NCI-H1105 (cell line): ENCODE results near the gene NUDT14.

ENCODE experiments used
- DNase-seq: peaks from one replicate; lab custom pipeline; 2025; lab: John Stamatoyannopoulos, UW

The NUDT14 gene

GRCh38 chr14:105180592-105181548, at the start of gene NUDT14:
NUDT14 (minus strand) TSS chr14:105181312; CDS start chr14:105181209, 103 bp downstream.
- DNase-seq, result peak; percentile 76

GRCh38 chr14:105229099-105229655, 48.1 kb upstream of the NUDT14 start:
- no peak for DNase-seq

DNA sequence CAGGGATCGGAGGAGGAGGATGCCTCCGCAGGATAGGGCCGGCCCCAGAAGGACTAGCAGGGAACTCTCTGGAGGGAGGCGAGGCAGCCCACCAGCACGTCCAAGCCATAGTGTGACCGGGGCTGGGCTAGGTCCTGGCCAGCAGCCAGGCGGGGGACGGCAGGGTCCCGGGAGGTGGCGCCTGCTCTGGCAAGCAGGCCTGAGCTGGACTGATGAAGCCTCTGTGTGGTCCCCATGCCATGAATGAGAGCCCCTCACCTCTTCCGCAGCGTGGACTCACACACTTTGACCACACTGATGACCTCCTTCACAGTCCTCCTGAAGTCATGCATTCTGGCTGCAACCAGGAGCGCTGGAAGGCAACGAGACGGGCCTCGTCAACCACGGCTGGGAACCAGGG, 47.5 kb upstream of the NUDT14 start:
- no peak for DNase-seq

- DNase-seq, result no peak
Measured at GRCh38 chr14:105227346-105227745, 46.2 kb upstream of the NUDT14 start.

- DNase-seq, result no peak
Measured at GRCh38 chr14:105226198-105226597, 45.1 kb upstream of the NUDT14 start.

- DNase-seq, result no peak
Measured at GRCh38 chr14:105224845-105225570, 43.9 kb upstream of the NUDT14 start.

DNA sequence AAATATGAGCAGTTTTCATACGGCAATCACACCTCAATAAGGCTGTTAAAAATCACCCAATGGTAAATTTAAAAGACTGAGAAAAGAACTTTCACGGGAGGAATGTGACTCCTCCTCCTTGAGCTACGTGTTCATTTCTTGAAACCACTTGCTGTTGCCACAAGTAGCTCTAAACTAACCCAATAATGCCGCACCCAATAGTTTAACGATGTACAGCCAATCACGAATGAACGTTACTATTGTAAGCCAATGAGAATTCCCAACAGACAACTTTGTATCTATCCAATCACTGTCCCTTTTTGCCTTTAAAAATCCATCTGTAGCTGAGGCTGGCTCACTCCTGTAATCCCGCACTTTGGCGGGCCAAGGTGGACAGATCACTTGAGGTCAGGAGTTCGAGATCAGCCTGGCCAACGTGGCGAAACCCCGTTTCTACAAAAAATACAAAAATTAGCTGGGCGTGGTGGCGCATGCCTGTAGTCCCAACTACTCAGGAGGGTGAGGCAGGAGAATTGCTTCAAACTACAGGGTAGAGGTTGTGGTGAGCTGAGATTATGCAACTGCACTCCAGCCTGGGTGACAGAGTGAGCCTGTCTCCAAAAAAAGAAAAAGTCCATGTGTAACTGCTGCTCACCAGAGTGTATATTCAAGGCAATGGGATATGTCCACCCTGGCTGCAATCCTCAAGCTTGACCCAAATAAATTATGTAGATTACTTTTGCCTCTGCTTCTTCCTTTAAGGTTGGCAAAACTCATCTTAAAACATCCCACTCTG, 42.8 kb upstream of the NUDT14 start:
- DNase-seq, result no peak

GRCh38 chr14:105223260-105223659, 42.1 kb upstream of the NUDT14 start:
- no peak for DNase-seq

- no peak for DNase-seq
Measured at GRCh38 chr14:105221598-105222178, 40.6 kb upstream of the NUDT14 start.

GRCh38 chr14:105220699-105221597, 39.8 kb upstream of the NUDT14 start:
- no peak for DNase-seq

GRCh38 chr14:105219753-105220152, 38.6 kb upstream of the NUDT14 start:
- no peak for DNase-seq

GRCh38 chr14:105219043-105219612, 38.0 kb upstream of the NUDT14 start:
- DNase-seq, result no peak

DNA sequence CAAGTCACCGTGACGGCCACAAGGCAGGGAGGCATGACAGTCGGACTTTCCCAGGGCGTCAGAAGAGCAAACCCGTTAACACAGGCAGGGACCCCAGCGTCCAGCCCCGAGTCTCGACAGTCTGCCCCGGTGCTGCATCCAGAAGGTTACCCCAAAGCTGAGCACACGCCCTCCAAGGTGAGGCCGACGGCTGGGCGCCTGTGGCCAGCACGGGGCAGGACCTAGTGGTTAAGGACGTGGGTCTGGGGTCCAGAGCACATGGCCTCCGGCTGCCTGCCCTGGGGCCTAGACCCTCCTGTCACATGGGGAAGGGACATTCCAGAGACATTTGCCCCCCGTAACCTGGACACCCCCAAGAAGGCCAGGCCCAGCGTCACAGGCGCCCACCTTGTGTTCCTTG, 37.5 kb upstream of the NUDT14 start:
- DNase-seq, result no peak

DNA sequence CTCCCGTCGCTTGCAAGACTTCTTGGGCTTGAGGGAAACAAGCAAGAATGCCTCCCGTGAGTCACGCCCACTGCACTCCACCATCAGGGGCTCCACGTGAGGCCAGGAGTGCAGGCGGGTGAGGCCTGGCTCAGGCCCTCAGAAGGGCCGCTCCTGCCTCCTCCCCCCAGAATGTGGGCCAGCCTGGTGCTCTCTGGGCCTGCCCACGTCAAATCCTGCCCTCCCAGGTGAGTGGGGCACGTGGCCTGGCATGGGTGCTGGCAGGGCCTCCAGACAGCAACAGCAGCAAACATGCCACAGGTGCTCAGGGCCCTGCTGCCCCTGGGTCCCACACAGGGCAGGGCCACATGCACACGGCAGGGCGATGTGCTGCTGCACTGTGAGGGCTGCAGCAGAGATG, 36.7 kb upstream of the NUDT14 start:
- DNase-seq, result no peak

GRCh38 chr14:105216490-105217247, 35.6 kb upstream of the NUDT14 start:
- DNase-seq, result no peak

DNA sequence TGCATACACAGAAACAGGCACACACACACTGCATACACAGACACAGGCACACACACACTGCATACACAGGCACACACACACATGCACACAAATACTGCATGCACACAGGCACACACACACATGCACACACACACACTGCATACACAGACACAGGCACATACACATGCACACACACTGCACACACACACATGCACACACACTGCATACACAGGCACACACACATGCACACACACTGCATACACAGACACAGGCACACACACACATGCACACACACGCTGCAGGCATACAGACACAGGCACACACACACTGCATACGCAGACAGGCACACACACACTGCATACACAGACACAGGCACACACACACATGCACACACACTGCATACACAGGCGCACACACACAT, 34.5 kb upstream of the NUDT14 start:
- DNase-seq, result no peak

- no peak for DNase-seq
Measured at GRCh38 chr14:105214324-105214915, 33.3 kb upstream of the NUDT14 start.

DNA sequence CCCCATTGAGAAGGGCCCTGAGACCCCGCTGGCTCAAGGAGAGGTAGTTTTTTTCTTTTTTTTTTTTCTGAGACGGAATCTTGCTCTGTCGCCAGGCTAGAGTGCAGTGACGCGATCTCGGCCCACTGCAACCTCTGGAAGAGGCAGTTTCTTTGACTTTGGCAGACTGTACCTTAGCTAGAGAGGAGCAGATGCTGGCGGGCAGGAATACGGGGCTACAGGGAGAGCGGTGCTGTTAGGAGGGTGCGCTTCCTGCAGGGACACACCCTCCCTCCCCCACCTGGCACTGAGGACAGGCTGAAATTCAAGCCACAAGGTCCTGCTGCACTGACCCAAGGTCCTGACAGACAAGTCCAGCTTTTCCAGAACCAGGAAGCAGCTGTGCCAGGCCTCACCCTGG, 32.2 kb upstream of the NUDT14 start:
- DNase-seq, result no peak
